AG10803 (cell line): Measurements from ENCODE around the gene CNTNAP2.
A peak's percentile ranks its signal among the peaks of the same experiment; 100 is the strongest.

ENCODE experiments used
- DNase-seq: peaks from one replicate; pipeline ENCODE4 v3.0.0; 2010; ENCODE audit warnings: low read depth
- H3K4me3 ChIP-seq: 2 replicates; pipeline ENCODE4 v1.5.1; 2011; ENCODE audit warnings: mild to moderate bottlenecking, low read length, control low read depth
- TF ChIP-seq, protein P1 (sequence below): conservative IDR thresholded peaks from 2 replicates; pipeline ENCODE4 v1.5.1; 2011; ENCODE audit warnings: mild to moderate bottlenecking, low read length, control low read depth, inconsistent platforms

The CNTNAP2 gene

GRCh38 chr7:148155000-148155399 lies 2038.4 kb downstream of the CNTNAP2 start:
- H3K4me3 ChIP-seq, result no peak overlapping the region
- TF ChIP-seq, protein P1, sequence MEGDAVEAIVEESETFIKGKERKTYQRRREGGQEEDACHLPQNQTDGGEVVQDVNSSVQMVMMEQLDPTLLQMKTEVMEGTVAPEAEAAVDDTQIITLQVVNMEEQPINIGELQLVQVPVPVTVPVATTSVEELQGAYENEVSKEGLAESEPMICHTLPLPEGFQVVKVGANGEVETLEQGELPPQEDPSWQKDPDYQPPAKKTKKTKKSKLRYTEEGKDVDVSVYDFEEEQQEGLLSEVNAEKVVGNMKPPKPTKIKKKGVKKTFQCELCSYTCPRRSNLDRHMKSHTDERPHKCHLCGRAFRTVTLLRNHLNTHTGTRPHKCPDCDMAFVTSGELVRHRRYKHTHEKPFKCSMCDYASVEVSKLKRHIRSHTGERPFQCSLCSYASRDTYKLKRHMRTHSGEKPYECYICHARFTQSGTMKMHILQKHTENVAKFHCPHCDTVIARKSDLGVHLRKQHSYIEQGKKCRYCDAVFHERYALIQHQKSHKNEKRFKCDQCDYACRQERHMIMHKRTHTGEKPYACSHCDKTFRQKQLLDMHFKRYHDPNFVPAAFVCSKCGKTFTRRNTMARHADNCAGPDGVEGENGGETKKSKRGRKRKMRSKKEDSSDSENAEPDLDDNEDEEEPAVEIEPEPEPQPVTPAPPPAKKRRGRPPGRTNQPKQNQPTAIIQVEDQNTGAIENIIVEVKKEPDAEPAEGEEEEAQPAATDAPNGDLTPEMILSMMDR, result no peak
- DNase-seq, result no peak

GRCh38 chr7:148155826-148156225 lies 2039.2 kb downstream of the CNTNAP2 start:
- DNase-seq, result no peak
- no peak overlapping the region for H3K4me3 ChIP-seq
- TF ChIP-seq, protein P1, result no peak

GRCh38 chr7:148156233-148156632 lies 2039.6 kb downstream of the CNTNAP2 start:
- no peak overlapping the region for H3K4me3 ChIP-seq
- DNase-seq, result peak; percentile 66
- TF ChIP-seq, protein P1, result no peak

DNA sequence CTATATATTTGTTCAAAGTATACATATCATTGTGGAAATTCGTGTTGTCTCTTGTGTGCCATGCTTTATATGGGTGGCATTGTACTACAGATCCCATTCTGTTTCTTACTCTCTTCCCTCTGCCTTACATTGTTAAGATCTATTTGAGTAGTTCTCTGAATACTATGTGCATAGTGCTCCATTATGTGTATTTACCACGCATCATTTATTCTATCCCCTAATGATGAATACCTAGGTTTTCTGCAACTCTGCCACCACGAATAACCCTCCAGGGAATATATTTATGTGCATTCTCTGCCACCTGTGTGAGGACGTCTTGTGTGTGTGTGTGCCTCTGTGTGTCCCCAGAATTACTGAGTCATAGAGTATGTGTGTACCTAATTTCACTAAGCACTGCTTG lies 2042.7 kb downstream of the CNTNAP2 start:
- TF ChIP-seq, protein P1, result no peak
- no peak for DNase-seq
- no peak overlapping the region for H3K4me3 ChIP-seq

DNA sequence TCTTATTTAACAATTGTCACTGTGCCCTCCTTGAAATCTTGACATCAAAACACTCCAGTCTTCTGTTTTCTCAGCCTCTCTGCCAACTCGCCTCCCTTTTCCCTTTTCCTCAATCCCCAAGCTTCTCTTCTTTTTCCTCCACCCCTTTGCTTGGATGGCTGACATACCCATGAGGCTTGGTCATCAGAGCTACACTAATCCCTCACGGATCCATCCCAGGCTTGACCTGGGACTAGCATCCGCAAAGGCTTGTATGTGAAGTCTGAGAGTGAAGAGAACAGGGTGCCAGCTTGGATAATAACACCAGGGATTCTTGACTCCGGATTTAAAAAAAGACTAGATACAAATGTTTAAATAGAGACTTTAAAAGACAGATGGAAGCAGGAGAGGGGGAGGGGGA lies 2045.2 kb downstream of the CNTNAP2 start:
- H3K4me3 ChIP-seq, result no peak overlapping the region
- DNase-seq, result no peak
- TF ChIP-seq, protein P1, result no peak

DNA sequence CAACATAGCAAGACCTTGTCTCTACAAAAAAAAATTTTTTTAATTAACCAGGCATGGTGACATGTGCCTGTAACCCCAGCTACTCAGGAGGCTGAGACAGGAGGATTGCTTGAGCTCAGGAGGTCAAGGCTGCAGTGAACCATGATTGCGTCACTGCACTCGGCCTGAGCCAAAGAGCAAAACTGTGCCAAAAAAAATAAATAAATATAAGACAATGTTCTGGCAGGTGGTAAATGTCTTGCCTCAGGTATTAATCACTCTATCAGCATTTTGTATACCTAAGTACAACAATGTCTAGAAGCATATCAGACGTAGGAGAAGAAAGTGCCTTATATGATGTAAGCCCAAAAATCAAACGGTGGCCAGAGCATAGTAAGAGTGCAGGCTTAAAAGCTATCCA lies 2046.2 kb downstream of the CNTNAP2 start:
- H3K4me3 ChIP-seq, result no peak overlapping the region
- DNase-seq, result no peak

GRCh38 chr7:148163246-148163645 lies 2046.6 kb downstream of the CNTNAP2 start:
- DNase-seq, result no peak
- TF ChIP-seq, protein P1, result no peak
- no peak overlapping the region for H3K4me3 ChIP-seq

More for the DNA sequence above, 2046.2 kb downstream of the CNTNAP2 start:
- TF ChIP-seq, protein P1, result no peak
